Esophagus squamous epithelium (tissue), 5 donors: ENCODE data around the gene PTP4A2. TPM values are rescaled to one million over a fixed set of nuclear protein-coding genes. Genes with fewer than 3 reads are reported as not detected.
A peak's percentile ranks its signal among the peaks of the same experiment; 100 is the strongest.

ENCODE experiments used
- DNase-seq: peaks from one replicate; lab custom pipeline; 2025; lab: John Stamatoyannopoulos, UW
- H3K27ac ChIP-seq, 4 donors: fragments of 200-600 bp; sonication (generic); one replicate each; pipeline ENCODE4 v1.5.1; 2016 to 2019; ENCODE audit warnings: mild to moderate bottlenecking in 1 of 4
- H3K27me3 ChIP-seq, 4 donors: fragments of 200-600 bp; sonication (generic); 1 replicate in 3 of 4; 2 replicates in 1 of 4; pipeline versions ENCODE4 v1.5.1 to v1.6.0; 2017 to 2021; ENCODE audit warnings: antibody characterized with exemption in 1 of 4
- H3K36me3 ChIP-seq, 3 donors: fragments of 200-600 bp; sonication (generic); one replicate each; pipeline ENCODE4 v1.5.1; 2016 to 2019
- H3K4me1 ChIP-seq, 3 donors: fragments of 200-600 bp; sonication (generic); one replicate each; pipeline ENCODE4 v1.5.1; 2017 to 2019
- H3K4me3 ChIP-seq, 4 donors: fragments of 200-600 bp; sonication (generic); 1 replicate in 3 of 4; 2 replicates in 1 of 4; pipeline ENCODE4 v1.5.1; 2016 to 2019; ENCODE audit warnings: mild to moderate bottlenecking in 2 of 4, moderate library complexity in 1 of 4
- H3K9me3 ChIP-seq, 3 donors: fragments of 200-600 bp; sonication (generic); one replicate each; pipeline ENCODE4 v1.5.1; 2016 to 2019
- POLR2A ChIP-seq, 4 donors: fragments of 450-650 bp; IDR thresholded peaks; one replicate each; pipeline ENCODE4 v1.6.1; 2017; ENCODE audit warnings: antibody characterized with exemption in 4 of 4, mild to moderate bottlenecking in 4 of 4, moderate library complexity in 3 of 4
- WGBS, 2 donors: methylation state at CpG; one replicate each; pipeline ENCODE4 v1.1.5; 2018; 5-methylcytosine and 5-hydroxymethylcytosine counted together
- intact Hi-C: fragments of 100-400 bp; cut with DNase I; formaldehyde crosslinking; loops from one replicate; pipeline ENCODE4 v1.15.0; 2022
- total RNA-seq, 4 donors: library from RNA; depleted of rRNA; stranded (reverse); fragments of >200 nt; gene quantifications; one replicate each; pipeline ENCODE4 v1.1.0, GENCODE V29; 2016
- TF ChIP-seq, protein P1 (sequence below), 6 experiments: fragments of 450-650 bp in 4 of 6; fragments of 200-600 bp in 2 of 6; sonication (generic) in 2 of 6; IDR thresholded peaks; one replicate each; pipeline ENCODE4 v1.5.1; 2016 to 2019; ENCODE audit warnings: antibody characterized with exemption in 6 of 6, mild to moderate bottlenecking in 4 of 6, moderate library complexity in 4 of 6
- donor health status: DM: yes; HTN: yes; CAD: no.

Gene PTP4A2
- total RNA-seq, 4 donors from 2014 or later: 71.4 to 122 (median 108) TPM

DNA sequence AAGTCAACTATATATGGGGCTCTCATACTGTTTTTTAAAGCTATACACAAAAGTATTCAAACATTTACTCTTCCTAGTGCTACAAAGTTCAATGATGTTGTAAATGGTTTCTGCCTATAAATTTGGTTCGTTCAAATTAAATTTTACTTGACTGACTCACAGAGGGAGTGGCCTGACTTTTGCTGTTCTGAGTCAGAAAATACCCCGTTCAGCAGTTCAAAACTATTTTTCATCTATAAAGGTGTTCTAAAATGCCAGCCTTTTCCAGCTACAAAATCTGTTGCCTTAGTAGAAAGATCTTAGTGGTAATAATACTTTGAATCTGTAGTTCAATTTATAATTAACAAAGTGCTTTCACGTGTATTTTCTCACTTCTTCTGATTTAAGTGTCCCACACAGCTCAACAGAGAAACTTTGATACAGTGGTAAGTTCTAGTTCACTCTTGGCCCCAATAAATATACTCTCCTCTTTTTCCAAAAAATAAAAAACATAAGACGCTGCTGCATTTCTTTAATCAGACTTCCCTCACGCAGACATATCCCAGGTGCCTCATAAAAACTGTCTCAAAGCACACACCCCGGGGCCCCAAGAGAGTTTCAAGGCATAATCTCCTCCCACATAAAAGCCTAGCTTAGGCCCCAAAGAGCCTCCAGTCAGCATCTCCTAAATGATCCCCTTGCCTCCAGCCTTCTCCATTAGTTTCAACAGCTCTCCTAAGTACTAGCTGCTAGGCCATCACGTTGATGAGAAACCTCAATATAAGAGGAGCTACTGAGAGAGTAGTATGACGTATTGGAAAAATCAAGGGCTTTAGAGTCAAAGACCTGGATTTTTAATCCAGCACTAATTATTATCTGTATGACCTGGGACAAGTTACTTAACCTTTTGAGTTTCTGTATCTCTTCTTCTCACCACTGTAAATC lies 3.2 kb downstream of the PTP4A2 start:
- Histone ChIP-seq H3K4me1 (peaks cover 30 to 90% (median 78%) of the 10 kb centered on the region in 3 donors), H3K9me3 (no peaks in the 10 kb centered on the region), H3K27me3 (no peaks in the 10 kb centered on the region), H3K36me3 (no peaks in the 10 kb centered on the region), H3K27ac (peak overlapping the region; percentile 48 to 98 (median 86)), H3K4me3 (peak overlapping the region in 3 of 4 donors; percentile 14 to 97 (median 84))
- DNase-seq: no peak
- 15% methylated on average over 8 of the region's 8 CpGs for WGBS, 2 donors
- intact Hi-C loops: no loop called here
- TF ChIP-seq, protein P1, sequence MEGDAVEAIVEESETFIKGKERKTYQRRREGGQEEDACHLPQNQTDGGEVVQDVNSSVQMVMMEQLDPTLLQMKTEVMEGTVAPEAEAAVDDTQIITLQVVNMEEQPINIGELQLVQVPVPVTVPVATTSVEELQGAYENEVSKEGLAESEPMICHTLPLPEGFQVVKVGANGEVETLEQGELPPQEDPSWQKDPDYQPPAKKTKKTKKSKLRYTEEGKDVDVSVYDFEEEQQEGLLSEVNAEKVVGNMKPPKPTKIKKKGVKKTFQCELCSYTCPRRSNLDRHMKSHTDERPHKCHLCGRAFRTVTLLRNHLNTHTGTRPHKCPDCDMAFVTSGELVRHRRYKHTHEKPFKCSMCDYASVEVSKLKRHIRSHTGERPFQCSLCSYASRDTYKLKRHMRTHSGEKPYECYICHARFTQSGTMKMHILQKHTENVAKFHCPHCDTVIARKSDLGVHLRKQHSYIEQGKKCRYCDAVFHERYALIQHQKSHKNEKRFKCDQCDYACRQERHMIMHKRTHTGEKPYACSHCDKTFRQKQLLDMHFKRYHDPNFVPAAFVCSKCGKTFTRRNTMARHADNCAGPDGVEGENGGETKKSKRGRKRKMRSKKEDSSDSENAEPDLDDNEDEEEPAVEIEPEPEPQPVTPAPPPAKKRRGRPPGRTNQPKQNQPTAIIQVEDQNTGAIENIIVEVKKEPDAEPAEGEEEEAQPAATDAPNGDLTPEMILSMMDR (IDR thresholded peaks at IDR 0.05): no peak
- no peak for TF ChIP-seq POLR2A (IDR thresholded peaks at IDR 0.05)

DNA sequence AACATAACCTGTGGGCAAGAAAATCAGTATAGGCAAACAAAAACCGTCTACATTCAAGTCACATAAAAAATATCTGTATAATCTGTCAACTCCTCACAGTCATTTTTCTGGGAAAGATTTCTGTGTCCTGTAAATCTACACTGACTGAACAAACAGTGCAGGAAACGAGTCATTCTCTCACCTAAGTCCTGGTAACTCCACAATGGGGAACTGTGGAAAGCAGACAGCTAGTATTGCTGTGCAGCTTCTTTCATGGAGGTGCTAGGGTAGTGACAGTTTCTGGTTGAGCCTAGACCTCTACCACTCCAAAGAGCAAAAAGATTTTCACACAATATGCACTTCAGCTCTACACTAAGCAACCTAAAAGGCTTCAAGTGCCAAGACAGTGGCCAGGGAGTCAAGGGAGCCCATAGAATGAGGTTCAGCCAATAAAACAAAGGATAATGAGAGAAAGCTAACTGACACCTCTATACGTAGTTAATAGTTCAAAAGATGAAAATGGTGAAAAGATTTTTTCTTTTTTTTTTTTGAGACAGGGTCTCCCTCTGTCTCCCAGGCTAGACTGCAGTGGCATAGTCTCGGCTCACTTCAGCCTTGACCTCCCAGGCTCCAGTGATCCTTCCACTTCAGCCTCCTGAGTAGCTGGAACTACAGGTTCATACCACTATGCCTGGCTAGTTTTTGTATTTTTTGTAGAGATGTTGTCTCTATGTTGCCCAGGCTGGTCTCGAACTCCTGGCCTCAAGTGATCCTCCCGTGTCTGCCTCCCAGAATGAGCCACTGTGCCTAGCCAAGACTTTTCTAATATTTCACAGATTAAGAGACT lies 5.5 kb downstream of the PTP4A2 start:
- H3K36me3 ChIP-seq: no peaks in the 10 kb centered on the region
- H3K4me1 ChIP-seq: peaks cover 26 to 95% (median 68%) of the 10 kb centered on the region in 3 donors
- peak overlapping the region in 3 of 4 donors; percentile 23 to 96 (median 67) for H3K27ac ChIP-seq
- TF ChIP-seq, protein P1 (IDR thresholded peaks at IDR 0.05): no peak
- no peak for TF ChIP-seq POLR2A (IDR thresholded peaks at IDR 0.05)
- no peaks in the 10 kb centered on the region for H3K27me3 ChIP-seq
- DNase-seq: no peak
- intact Hi-C loops: no loop called here
- H3K9me3 ChIP-seq: no peaks in the 10 kb centered on the region
- H3K4me3 ChIP-seq: no peak overlapping the region
- WGBS, 2 donors: 44 to 46% methylated on average over 6 of the region's 6 CpGs

DNA sequence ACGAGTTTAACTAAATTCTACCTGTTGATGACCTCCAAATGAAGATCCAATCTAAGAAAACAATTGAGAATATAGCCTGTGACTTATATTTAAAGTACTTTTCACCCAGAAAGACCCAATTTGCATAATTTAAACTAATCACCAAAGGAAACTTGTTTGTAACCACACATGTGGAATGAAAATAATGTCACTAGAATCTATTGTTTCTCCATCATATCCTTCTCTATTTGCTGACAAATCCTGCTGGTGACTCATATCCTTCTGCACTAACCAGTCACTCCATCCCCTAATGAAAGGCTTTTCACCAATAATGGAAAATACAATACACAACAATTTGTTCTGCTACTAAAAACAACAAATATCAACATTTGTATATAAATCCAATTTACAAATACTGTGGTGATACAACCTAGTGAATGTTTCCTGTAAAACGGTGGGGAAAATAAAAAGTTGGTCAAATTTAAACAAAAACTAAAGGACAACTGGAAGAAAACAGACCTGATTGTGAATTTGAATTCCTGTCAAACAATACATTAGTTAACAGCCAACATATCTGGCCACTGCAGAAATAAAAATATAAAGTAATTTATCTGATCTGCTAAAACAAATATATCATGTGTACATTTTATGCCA lies 6.5 kb downstream of the PTP4A2 start:
- H3K27me3 ChIP-seq: no peaks in the 10 kb centered on the region
- H3K4me3 ChIP-seq: no peak overlapping the region
- H3K36me3 ChIP-seq: no peaks in the 10 kb centered on the region
- WGBS, 2 donors: 20 to 26% methylated on average over 2 of the region's 2 CpGs
- intact Hi-C loops: no loop called here
- no peaks in the 10 kb centered on the region for H3K9me3 ChIP-seq
- peaks cover 26 to 99% (median 67%) of the 10 kb centered on the region in 3 donors for H3K4me1 ChIP-seq
- peak overlapping the region in 3 of 4 donors; percentile 23 to 96 (median 61) for H3K27ac ChIP-seq
- no peak for DNase-seq
- TF ChIP-seq, protein P1 (IDR thresholded peaks at IDR 0.05): no peak
- TF ChIP-seq POLR2A (IDR thresholded peaks at IDR 0.05): no peak

DNA sequence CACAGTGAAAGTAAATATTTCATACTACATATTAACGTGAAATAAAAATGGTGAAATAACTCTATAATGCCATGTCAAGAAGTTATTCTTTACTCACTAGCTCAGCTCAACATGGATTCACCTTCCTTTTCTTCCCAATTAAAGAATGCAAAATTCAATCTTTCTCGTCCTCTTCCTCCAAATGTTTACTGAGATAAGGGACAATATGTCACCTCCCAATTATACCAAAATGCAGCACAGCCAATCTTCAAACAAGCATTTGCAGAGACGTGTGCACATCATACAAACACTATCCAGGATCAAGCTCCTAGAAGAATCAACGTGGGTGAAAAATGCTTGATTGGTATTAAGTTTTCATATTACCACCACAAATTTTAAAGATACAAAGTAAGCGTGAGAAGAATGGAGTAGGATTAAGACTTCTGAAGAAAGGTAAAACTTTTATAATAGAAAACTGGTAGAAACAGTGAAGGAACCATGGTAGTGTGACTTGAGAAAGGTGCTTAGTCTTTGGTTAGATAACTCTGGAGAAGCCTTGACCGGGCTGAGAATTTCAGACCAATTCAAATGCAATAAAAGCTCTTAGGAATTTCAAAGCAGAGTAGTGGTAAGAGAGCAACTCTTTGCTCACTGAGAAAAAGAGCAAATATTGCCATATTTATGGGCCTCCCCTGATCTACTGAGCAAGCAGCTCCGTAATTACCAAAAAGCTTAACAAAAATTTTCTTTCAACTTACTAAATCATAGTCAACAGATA lies 7.2 kb downstream of the PTP4A2 start:
- no peak for TF ChIP-seq POLR2A (IDR thresholded peaks at IDR 0.05)
- TF ChIP-seq, protein P1 (IDR thresholded peaks at IDR 0.05): no peak
- DNase-seq: no peak
- H3K9me3 ChIP-seq: no peaks in the 10 kb centered on the region
- H3K27me3 ChIP-seq: no peaks in the 10 kb centered on the region
- intact Hi-C loops: no loop called here
- H3K27ac ChIP-seq: peak overlapping the region in 3 of 4 donors; percentile 23 to 96 (median 61)
- H3K4me1 ChIP-seq: peaks cover 26 to 99% (median 64%) of the 10 kb centered on the region in 3 donors
- H3K4me3 ChIP-seq: no peak overlapping the region
- 56 to 62% methylated on average over 7 of the region's 7 CpGs for WGBS, 2 donors
- no peaks in the 10 kb centered on the region for H3K36me3 ChIP-seq
